ENCODE measurements around the gene WNK1.

WNK1 gene

DNA sequence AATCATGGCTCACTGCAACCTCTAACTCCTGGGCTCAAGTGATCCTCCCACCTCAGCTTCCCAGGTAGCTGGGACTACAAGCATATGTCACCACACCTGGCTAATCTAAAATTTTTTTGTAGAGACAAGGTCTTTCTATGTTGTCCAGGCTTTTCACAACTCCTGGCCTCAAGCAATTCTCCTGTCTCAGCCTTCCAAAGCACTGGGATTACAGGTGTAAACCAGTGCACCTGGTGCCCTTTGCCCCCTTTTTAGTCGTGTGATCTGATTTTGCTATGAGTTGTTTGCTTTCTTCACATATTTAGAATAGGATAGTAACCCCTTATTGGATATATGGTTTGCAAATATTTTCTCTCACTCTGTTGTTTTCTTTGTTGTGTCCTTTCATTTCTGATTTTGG, 198.8 kb downstream of the WNK1 start:
- no peaks in the 10 kb centered on the region for H3K9me3 Mint-ChIP-seq
- peaks cover 12 to 23% of the 10 kb centered on the region in 2 donors for H3K4me1 Mint-ChIP-seq
- peaks cover 7 to 15% of the 10 kb centered on the region in 2 donors for H3K36me3 Mint-ChIP-seq
- DNase-seq = no peak
- no peak for ATAC-seq (replicated peaks)
- H3K27ac Mint-ChIP-seq = peak overlapping the region; percentile 73
- H3K4me3 Mint-ChIP-seq = peak overlapping the region; percentile 3 to 31
- H3K27me3 Mint-ChIP-seq = no peaks in the 10 kb centered on the region

DNA sequence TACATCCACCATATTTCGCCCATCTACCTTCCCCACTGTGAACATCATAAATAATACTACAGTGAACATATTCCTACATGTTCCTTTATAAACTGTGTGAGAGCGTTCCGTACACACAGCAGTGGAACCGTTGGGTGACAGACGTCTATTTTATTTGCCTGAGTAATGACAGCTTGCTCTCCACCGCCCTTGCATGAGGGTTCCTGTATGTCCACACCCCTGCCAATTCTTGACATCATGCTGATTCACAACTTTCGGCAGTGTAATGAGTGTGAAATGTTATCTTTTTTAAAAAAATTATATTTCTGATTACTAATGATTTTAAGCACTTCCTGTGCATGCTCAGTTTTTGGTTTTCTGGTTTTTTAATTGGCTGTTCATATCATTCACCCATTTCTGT, 201.4 kb downstream of the WNK1 start:
- no peak overlapping the region for H3K27ac Mint-ChIP-seq
- ATAC-seq (replicated peaks) (no peak), DNase-seq (no peak)
- no peaks in the 10 kb centered on the region for H3K9me3 Mint-ChIP-seq
- peaks cover 5% of the 10 kb centered on the region in 2 donors for H3K36me3 Mint-ChIP-seq
- H3K27me3 Mint-ChIP-seq = no peaks in the 10 kb centered on the region
- H3K4me3 Mint-ChIP-seq = no peak overlapping the region
- H3K4me1 Mint-ChIP-seq = peaks cover 12 to 15% of the 10 kb centered on the region in 2 donors

DNA sequence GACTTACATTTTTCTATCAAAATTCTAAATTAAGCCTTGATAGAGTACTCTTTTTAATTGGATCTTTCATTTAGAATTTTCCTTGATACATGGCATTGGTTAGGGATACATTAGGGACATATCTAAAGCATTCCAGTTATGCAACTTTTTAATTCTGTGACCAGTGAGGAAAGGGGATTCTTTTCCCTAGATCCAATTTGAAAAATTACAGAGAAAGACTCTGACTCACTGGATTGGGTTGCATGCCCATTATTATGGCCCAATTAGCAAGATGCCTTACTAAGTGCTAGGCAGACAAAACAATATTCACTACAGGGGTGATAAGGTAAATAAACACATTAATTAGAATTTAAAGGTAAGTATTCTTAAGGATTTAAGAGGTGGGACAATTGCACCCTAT, 202.4 kb downstream of the WNK1 start:
- ATAC-seq (replicated peaks) = no peak
- no peak overlapping the region for H3K4me3 Mint-ChIP-seq
- no peaks in the 10 kb centered on the region for H3K27me3 Mint-ChIP-seq
- DNase-seq = no peak
- no peaks in the 10 kb centered on the region for H3K9me3 Mint-ChIP-seq
- no peak overlapping the region for H3K27ac Mint-ChIP-seq
- no peaks in the 10 kb centered on the region for H3K36me3 Mint-ChIP-seq
- H3K4me1 Mint-ChIP-seq = peaks cover 14 to 19% of the 10 kb centered on the region in 2 donors

DNA sequence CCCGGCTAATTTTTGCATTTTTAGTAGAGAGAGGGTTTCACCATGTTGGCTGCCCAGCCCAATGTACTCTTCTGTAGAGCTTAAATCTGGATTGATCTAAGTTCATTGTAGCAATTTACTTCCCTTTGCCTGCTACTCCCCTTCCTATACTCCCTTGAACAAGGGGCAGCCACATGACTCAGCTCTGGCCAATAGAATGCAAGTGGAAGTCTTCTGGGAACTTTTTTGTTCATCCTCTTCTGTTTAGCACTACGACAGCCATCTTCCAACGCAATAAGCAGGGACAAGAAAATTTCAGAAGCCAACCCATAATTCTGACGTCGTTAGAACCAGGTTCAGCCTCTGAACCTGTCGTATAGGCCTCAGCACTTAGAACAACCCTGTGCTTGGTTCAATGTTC, 203.6 kb downstream of the WNK1 start:
- H3K4me3 Mint-ChIP-seq = no peak overlapping the region
- H3K27me3 Mint-ChIP-seq = no peaks in the 10 kb centered on the region
- DNase-seq = no peak
- no peak overlapping the region for H3K27ac Mint-ChIP-seq
- H3K9me3 Mint-ChIP-seq = no peaks in the 10 kb centered on the region
- ATAC-seq (replicated peaks) = no peak
- H3K4me1 Mint-ChIP-seq = peaks cover 15 to 20% of the 10 kb centered on the region in 2 donors
- no peaks in the 10 kb centered on the region for H3K36me3 Mint-ChIP-seq

DNA sequence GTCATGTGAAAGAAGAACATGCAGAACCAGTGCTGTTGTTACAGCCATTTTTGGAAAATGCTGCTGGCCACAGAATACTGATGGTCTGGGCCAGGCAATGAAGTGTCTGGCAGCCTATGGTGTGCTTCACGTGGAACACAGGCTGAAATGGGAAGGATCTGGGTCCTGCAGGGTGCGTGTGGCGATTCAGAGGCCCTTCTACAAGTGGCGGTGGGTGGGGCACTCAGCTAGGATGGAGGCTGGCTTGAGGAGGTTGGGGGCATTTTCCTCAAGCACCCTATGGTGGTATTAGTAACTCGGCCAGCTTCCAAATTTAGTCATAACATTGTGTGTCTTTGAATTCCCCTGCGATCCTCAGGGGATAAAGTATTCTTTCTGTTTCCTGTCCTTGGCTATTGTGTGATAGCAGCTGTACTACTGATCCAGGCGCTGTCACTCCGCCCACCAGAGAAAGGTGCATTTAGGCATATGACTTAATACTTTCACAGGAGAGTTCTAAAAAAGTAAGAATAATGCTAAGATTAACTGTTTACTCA, 206.3 kb downstream of the WNK1 start:
- ATAC-seq (replicated peaks) (peak; percentile 92 to 95), DNase-seq (peak; percentile 58)
- Mint-ChIP-seq H3K27me3 (no peaks in the 10 kb centered on the region), H3K4me3 (peak overlapping the region; percentile 20 to 50), H3K27ac (peak overlapping the region; percentile 91), H3K4me1 (peaks cover 15 to 20% of the 10 kb centered on the region in 2 donors), H3K36me3 (no peaks in the 10 kb centered on the region), H3K9me3 (no peaks in the 10 kb centered on the region)

Measured in stimulated activated naive B cell treated with anti-CD40 and anti-IgM and Interleukin-4, amounts not matched to agents 10 μg/mL and 1 μg/mL and 100 μg/mL, for 72 hours (primary cell).